Nephron progenitor cell (in vitro differentiated cells): ENCODE results near the gene NPEPL1.

Experiments used
- DNase-seq: peaks from one replicate; pipeline ENCODE4 v3.0.0; 2021
- H3K27ac Mint-ChIP-seq: 2 replicates; pipeline ENCODE4 v1.8.0; 2021; ENCODE audit warnings: mild to moderate bottlenecking, moderate library complexity, mixed read lengths
- H3K27me3 Mint-ChIP-seq: 2 replicates; pipeline ENCODE4 v1.8.0; 2021; ENCODE audit warnings: mild to moderate bottlenecking, low read depth, mixed read lengths; ENCODE audit not compliant: poor library complexity
- H3K36me3 Mint-ChIP-seq: 2 replicates; pipeline ENCODE4 v1.8.0; 2021; ENCODE audit warnings: low read depth, mixed read lengths
- H3K4me1 Mint-ChIP-seq: 2 replicates; pipeline ENCODE4 v1.8.0; 2021; ENCODE audit warnings: mixed read lengths
- H3K4me3 Mint-ChIP-seq: 2 replicates; pipeline ENCODE4 v1.8.0; 2021; ENCODE audit warnings: mild to moderate bottlenecking, moderate library complexity, mixed read lengths
- H3K9me3 Mint-ChIP-seq: 2 replicates; pipeline ENCODE4 v1.8.0; 2021; ENCODE audit warnings: mild to moderate bottlenecking, moderate library complexity, mixed read lengths
- TF ChIP-seq, protein P1 (sequence below): fragments of 200-600 bp; sonication (generic); IDR thresholded peaks from 2 replicates; pipeline ENCODE4 v1.5.0; 2021; ENCODE audit warnings: antibody characterized with exemption

The NPEPL1 gene

DNA sequence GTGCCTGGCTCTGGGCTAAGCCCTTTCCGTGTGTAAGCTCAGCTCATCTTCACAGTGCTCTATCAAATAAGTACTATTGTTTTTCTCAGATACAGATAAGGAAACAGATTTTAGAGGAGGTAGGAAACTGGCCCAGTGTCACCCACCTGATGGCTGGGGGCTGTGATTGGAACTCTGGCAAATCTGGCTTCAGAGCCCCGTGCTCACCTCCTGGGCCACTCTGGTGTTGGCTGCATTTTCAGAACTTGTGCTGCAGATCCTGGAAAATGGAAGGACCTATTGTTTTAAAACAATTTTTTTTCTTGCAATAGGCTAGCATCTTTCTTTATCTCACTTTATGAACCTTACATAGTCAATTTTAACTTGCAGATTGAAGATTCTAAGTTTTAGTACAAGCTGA, 35.8 kb upstream of the NPEPL1 start:
- Mint-ChIP-seq H3K36me3 (peaks cover 7% of the 10 kb centered on the region), H3K9me3 (no peaks in the 10 kb centered on the region), H3K27ac (no peak overlapping the region), H3K4me3 (peak overlapping the region; percentile 37), H3K4me1 (peaks cover 85% of the 10 kb centered on the region), H3K27me3 (no peaks in the 10 kb centered on the region)
- DNase-seq, result no peak
- TF ChIP-seq, protein P1, sequence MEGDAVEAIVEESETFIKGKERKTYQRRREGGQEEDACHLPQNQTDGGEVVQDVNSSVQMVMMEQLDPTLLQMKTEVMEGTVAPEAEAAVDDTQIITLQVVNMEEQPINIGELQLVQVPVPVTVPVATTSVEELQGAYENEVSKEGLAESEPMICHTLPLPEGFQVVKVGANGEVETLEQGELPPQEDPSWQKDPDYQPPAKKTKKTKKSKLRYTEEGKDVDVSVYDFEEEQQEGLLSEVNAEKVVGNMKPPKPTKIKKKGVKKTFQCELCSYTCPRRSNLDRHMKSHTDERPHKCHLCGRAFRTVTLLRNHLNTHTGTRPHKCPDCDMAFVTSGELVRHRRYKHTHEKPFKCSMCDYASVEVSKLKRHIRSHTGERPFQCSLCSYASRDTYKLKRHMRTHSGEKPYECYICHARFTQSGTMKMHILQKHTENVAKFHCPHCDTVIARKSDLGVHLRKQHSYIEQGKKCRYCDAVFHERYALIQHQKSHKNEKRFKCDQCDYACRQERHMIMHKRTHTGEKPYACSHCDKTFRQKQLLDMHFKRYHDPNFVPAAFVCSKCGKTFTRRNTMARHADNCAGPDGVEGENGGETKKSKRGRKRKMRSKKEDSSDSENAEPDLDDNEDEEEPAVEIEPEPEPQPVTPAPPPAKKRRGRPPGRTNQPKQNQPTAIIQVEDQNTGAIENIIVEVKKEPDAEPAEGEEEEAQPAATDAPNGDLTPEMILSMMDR, result no peak

DNA sequence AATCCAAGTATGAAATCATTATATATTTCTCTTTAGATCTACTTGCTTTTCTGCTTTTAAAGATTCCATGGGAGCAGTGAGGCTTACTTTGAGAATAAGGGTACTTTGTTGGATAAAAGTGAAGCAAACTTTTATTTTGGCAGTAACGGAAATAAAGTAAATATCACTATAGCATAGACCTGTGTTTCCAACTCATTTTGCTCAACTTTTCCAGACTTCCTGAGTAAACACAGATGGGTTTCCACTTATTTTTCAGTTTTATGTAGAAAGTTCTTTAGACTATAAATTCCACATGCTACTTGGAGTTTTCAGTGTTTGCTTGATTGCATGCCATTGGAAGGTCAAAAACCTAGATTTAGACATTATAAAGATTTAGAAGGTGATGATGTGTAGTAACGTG, 35.3 kb upstream of the NPEPL1 start:
- Mint-ChIP-seq H3K27ac (no peak overlapping the region), H3K4me3 (no peak overlapping the region), H3K36me3 (peaks cover 11% of the 10 kb centered on the region), H3K27me3 (no peaks in the 10 kb centered on the region), H3K9me3 (no peaks in the 10 kb centered on the region), H3K4me1 (peaks cover 89% of the 10 kb centered on the region)
- DNase-seq, result no peak
- TF ChIP-seq, protein P1, result no peak

DNA sequence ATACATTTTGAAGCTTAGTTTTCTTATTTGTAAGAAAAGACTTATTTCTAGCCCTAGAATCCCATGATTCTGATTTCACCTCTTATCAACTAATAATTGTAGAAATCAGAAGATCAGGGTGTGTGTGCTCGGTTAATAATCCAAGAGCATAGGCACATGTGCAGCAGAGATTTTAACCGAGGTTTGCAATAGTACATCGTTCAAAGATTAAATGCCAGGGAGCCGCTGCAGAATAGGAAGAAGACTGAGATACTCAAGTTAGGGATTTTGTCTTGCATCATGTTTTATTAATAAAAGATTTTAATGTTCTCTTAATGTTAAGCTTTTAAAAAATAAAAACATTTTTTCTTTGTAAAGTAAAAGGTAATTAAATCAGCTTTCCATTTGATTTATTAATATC, 34.6 kb upstream of the NPEPL1 start:
- H3K9me3 Mint-ChIP-seq, result no peaks in the 10 kb centered on the region
- no peak for DNase-seq
- no peaks in the 10 kb centered on the region for H3K27me3 Mint-ChIP-seq
- H3K27ac Mint-ChIP-seq, result no peak overlapping the region
- peaks cover 13% of the 10 kb centered on the region for H3K36me3 Mint-ChIP-seq
- TF ChIP-seq, protein P1, result no peak
- H3K4me3 Mint-ChIP-seq, result no peak overlapping the region
- H3K4me1 Mint-ChIP-seq, result peaks cover 83% of the 10 kb centered on the region

DNA sequence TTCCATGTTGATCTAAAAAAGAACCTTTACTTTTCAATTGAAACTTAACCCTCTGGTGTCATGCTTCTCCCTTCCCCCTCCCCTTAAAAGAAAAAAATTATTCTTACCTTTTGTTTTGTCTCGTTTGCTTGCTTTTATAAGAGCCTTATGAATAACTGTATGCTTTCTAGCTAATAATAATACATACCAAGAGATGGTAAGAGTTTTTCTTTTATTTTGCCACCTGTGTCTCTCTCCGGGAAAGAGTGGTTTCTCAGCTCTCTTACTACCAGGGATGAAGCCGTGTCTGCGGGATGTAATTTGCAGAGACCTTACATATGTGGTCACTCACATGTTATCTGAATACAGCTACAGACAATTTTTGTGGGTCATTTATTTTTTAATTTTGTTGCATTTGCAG, 33.8 kb upstream of the NPEPL1 start:
- no peaks in the 10 kb centered on the region for H3K27me3 Mint-ChIP-seq
- no peaks in the 10 kb centered on the region for H3K9me3 Mint-ChIP-seq
- H3K27ac Mint-ChIP-seq, result no peak overlapping the region
- peaks cover 77% of the 10 kb centered on the region for H3K4me1 Mint-ChIP-seq
- H3K36me3 Mint-ChIP-seq, result peaks cover 17% of the 10 kb centered on the region
- TF ChIP-seq, protein P1, result no peak
- H3K4me3 Mint-ChIP-seq, result peak overlapping the region; percentile 44
- DNase-seq, result no peak

DNA sequence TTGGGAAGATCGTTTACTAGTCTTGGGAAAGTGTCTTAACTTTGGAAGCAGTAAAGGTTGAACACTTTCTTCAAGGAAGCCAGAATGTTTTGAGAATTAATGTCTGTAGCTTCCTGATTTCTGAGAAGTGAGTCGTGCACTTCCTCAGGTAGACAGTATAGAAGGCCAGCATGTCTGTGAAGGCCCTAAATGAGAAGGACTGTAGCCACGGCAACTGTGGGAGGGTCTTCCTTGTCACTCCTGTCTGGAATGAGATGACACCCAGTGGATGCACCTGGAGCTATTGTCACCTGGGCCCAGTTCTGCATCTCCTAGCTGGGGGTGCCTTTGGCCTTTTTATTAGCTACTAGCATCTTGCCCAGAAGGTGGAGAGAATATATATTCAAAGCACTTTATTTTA, 32.8 kb upstream of the NPEPL1 start:
- no peak for DNase-seq
- Mint-ChIP-seq H3K4me3 (no peak overlapping the region), H3K27me3 (no peaks in the 10 kb centered on the region), H3K9me3 (no peaks in the 10 kb centered on the region), H3K36me3 (peaks cover 17% of the 10 kb centered on the region), H3K27ac (no peak overlapping the region), H3K4me1 (peaks cover 78% of the 10 kb centered on the region)
- TF ChIP-seq, protein P1, result no peak

DNA sequence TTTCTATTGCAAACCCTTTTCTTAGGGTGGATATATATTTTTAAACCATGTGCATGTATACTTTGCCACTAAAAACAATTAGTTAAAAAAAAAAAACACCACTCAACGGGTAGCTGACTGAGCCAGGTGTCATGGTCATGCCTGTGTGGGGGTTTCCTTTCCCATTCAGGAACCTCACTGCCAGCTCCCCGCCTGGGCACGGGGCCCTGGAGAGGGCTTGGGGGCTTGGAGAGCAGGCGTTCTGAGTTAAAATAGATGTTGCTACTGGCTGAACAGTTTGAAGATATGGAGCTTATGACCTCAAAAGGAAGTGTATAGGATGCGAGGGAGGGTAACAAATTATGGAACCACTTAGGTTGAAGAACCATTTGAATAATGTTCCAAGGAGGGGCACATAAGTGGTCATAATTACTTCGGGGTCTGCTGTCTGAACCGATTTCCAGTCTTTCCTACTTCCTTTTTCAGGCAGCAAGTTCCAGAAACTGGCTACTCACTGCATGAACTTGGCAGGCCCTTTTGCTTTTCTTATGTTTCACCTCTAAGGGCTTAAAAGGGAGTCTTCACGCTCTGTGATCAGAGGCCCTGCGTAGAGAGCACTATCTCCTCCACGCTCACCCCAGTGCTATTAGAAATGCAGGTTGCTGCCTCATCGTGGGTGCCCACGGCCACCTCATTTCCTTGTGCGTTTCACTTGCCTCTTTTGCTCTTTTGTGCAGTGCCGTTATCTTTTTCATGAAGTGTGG, 31.6 kb upstream of the NPEPL1 start:
- H3K4me1 Mint-ChIP-seq, result peaks cover 76% of the 10 kb centered on the region
- DNase-seq, result no peak
- H3K27ac Mint-ChIP-seq, result peak overlapping the region; percentile 30
- H3K36me3 Mint-ChIP-seq, result peaks cover 17% of the 10 kb centered on the region
- no peak overlapping the region for H3K4me3 Mint-ChIP-seq
- no peaks in the 10 kb centered on the region for H3K27me3 Mint-ChIP-seq
- no peaks in the 10 kb centered on the region for H3K9me3 Mint-ChIP-seq
- TF ChIP-seq, protein P1, result no peak
